Stimulated activated CD4-positive, alpha-beta T cell treated with anti-CD3 and anti-CD28 coated beads, Interleukin-12 subunit alpha, Interleukin-12 subunit beta, amount 100 ng/mL, for 24 hours (primary cell): ENCODE data around the gene NCAM2.

ENCODE experiments used
- DNase-seq, 2 experiments: peaks; one replicate each; pipeline ENCODE4 v3.0.0-alpha.2; 2020; ENCODE audit warnings: low read depth in 2 of 2

NCAM2 gene

GRCh38 chr21:21175798-21176334, 177.7 kb downstream of the NCAM2 start:
- no peak for DNase-seq

- DNase-seq: no peak
Observed at GRCh38 chr21:21177353-21177986, 179.3 kb downstream of the NCAM2 start.

GRCh38 chr21:21179619-21180298, 181.6 kb downstream of the NCAM2 start:
- DNase-seq: no peak

- no peak for DNase-seq
Observed at GRCh38 chr21:21182401-21183010, 184.3 kb downstream of the NCAM2 start.

GRCh38 chr21:21183092-21183491, 184.9 kb downstream of the NCAM2 start:
- DNase-seq: no peak

- DNase-seq: no peak
Observed at GRCh38 chr21:21184771-21185528, 186.7 kb downstream of the NCAM2 start.

- no peak for DNase-seq
Observed at GRCh38 chr21:21187579-21187978, 189.4 kb downstream of the NCAM2 start.

GRCh38 chr21:21188513-21189195, 190.4 kb downstream of the NCAM2 start:
- DNase-seq: no peak

- DNase-seq: no peak
Observed at GRCh38 chr21:21195417-21195943, 197.3 kb downstream of the NCAM2 start.

DNA sequence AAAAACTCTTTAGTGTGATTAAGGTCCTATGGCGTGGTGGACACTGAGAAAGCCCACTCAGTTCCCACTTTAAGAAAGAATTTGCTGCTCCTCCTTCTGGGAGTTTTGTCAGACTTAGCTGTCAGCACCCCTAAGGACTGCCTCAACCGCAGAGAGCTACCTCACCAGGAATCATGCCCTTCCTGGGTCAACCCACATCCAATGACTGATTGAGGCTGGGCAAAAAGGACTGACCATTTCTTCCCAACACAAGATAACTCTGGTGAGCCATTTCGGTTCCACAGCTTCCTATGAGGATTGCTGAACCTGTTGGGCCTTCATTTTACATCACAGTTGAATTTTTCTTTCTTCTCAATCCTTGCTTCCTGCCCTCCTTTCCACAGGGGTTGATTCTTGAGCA, 197.9 kb downstream of the NCAM2 start:
- DNase-seq: no peak

GRCh38 chr21:21196848-21197247, 198.6 kb downstream of the NCAM2 start:
- no peak for DNase-seq

DNA sequence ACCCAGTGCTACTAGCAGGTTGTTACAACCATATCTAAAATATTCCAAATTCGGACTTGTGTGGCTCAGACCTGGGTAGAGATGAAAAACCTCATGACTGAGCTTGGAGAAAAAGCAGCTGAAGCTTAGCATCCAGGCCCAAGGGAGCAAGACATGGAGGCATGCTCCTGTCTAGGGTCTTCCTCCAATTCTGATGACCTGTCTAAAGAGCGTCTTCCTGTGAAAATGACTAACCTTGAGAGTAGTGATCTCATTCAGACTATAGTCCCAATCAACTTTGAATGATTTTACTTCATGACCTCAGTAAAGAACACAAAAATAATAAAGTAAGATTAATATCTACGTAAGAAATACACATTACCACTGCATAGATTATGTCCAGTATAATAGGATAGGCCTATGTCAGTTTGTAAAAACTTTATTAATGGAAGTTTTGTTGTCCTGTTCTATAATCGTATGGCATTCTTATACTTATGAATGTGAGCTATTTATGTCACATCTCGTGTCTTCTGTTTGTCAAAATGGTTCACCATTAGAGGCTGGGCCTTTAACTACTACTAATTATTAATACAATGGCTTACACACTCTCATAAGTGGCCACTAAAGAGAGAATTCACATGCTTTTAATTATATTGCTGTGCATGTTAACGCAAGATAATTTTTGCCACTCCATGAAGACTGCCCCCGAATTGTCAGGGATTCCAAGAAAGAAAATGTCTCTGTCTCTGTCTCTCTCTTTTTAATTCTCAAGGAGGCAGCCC, 201.3 kb downstream of the NCAM2 start:
- no peak for DNase-seq

DNA sequence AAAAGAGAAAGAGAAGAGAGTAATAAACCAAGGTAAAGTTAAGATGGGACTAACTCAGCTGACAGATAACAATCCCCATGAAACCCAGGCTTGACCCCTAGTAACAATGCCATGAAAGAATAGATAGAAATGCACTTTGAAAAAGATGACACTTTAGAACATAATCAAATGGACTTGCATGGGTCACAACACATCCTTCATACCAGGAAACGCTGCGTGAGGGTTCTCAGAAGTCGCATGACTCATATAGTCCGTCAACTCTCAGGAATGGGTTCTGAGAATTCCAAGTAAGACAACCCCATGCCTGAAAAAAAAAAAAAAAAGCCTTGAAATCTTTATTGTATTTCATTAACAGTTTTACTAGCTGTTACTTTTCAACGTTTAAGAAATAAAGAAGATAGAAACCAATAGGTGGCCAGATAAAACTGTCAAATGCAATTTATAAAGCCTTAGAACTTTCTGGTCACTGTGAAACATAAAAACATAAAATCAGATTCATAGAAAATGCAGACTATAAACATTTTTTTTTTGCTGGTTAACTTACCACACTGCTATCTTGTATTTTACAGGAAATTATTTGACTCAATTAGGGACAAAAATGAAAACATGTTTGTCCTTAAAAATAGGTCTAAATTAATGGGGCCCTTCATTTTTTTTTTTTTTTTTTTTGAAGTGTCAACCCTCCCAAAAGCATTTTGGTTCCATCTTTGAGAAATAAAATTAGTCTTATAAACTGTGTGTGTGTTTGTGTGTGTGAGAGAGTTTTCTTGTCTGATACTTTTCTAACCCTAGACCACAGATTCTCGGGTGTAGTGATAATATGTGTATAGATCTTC, 202.1 kb downstream of the NCAM2 start:
- DNase-seq: no peak

GRCh38 chr21:21200939-21201615, 202.9 kb downstream of the NCAM2 start:
- DNase-seq: no peak

- DNase-seq: no peak
Observed at GRCh38 chr21:21203822-21204339, 205.7 kb downstream of the NCAM2 start.

GRCh38 chr21:21204366-21204996, 206.3 kb downstream of the NCAM2 start:
- no peak for DNase-seq

DNA sequence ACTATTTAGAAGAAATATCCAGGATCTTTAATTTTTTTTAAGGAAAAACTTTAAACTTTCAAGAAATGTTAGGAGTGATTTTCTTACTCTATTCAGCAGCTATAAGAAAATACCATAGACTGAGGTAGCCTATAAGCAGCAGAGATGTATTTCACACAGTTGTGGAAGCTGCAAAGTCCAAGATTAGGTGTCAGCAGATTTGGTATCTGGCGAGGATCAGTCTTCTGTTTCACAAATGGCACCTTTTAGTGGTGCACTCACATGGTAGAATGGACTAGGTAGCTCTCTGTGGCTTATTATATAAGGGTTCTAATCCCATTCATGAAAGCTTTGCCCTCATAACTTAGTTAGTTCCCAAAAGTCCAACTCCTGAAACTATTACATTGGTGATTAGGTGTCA, 207.4 kb downstream of the NCAM2 start:
- no peak for DNase-seq

GRCh38 chr21:21210552-21210951, 212.3 kb downstream of the NCAM2 start:
- no peak for DNase-seq
